ENCODE data around the gene RALGPS1.

The RALGPS1 gene

DNA sequence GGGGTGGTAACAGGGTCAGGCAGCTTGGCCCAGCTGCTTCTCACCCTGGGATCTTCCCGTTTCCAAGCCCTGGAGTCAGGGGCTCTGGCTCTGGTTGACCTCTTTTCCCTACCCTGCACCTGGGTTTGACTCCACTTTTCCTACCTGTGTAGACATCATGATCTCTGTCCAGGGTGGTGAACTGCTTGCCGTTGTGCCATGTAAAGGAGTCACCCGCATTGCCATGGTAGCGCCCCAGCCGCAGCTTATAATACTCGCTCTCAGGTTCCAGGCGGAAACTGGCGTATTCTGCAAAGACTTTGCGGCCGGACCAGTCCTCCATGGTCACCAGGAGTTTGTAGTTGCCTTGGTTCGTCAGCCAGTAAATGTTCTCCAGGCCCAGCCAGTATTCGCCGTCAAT is 176.9 kb downstream of the RALGPS1 start:
- H3K4me3 ChIP-seq (ENCODE audit: low read depth, low read length): no peak overlapping the region
- peaks cover 5% of the 10 kb centered on the region; the same call in 1 of the 2 replicates for H3K36me3 ChIP-seq (ENCODE audit: control insufficient read depth, insufficient read depth, low read length)
- H3K27me3 ChIP-seq (ENCODE audit: control insufficient read depth, insufficient read depth, low read length): no peaks in the 10 kb centered on the region
- no peaks in the 10 kb centered on the region for H3K9me3 ChIP-seq (ENCODE audit: control insufficient read depth, insufficient read depth, low read length)
- no peak overlapping the region for H3K27ac ChIP-seq (ENCODE audit: low read depth, low read length)
- no peaks in the 10 kb centered on the region for H3K4me1 ChIP-seq (ENCODE audit: control insufficient read depth, insufficient read depth, low read length)
- no peak overlapping the region for H3K9ac ChIP-seq (ENCODE audit: low read depth, low read length)

- no peaks in the 10 kb centered on the region for H3K9me3 ChIP-seq (ENCODE audit: control insufficient read depth, insufficient read depth, low read length)
- no peak overlapping the region for H3K4me3 ChIP-seq (ENCODE audit: low read depth, low read length)
- H3K27ac ChIP-seq (ENCODE audit: low read depth, low read length): no peak overlapping the region
- H3K9ac ChIP-seq (ENCODE audit: low read depth, low read length): no peak overlapping the region
- peaks cover 5% of the 10 kb centered on the region; the same call in 1 of the 2 replicates for H3K36me3 ChIP-seq (ENCODE audit: control insufficient read depth, insufficient read depth, low read length)
- H3K27me3 ChIP-seq (ENCODE audit: control insufficient read depth, insufficient read depth, low read length): no peaks in the 10 kb centered on the region
- no peaks in the 10 kb centered on the region for H3K4me1 ChIP-seq (ENCODE audit: control insufficient read depth, insufficient read depth, low read length)
Measured at GRCh38 chr9:127092041-127092608, 177.5 kb downstream of the RALGPS1 start.

DNA sequence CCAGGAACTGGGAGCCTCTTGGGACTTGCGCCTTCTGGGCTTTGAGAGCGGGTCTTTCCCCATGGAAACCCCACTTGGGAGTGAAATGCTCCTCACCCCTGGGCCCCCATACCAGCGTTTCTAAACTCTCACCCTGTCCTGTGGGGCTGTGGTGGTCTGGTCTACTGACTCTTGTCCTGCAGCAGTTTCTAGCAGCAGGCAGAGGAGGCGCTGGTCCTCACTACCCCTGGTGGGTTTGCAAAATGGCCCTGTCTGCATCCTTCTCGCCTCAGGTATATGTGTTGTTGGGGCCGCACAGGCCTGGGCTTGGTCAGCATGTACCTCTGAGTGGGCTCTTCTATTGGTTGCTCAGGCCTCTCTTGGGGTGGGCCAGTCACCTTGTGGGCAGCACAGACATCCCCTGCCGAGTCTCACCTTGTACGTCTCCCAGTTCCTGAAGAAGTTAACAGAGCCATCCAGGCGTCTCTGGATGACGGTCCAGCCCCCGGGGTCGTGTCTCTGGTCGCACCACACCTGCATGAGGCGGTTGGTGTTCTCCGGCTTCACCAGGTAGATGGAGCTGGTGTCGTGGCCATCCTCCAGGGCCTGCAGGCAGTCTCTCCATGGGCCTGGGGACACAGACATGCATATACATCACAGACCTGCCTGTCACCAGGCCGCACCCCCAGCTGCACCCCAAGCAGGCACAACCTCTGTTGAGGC is 178.9 kb downstream of the RALGPS1 start:
- Histone ChIP-seq H3K4me3 (ENCODE audit: low read depth, low read length) (no peak overlapping the region), H3K36me3 (ENCODE audit: control insufficient read depth, insufficient read depth, low read length) (peaks cover 2% of the 10 kb centered on the region; the same call in 1 of the 2 replicates), H3K4me1 (ENCODE audit: control insufficient read depth, insufficient read depth, low read length) (no peaks in the 10 kb centered on the region), H3K9ac (ENCODE audit: low read depth, low read length) (no peak overlapping the region), H3K27ac (ENCODE audit: low read depth, low read length) (no peak overlapping the region), H3K27me3 (ENCODE audit: control insufficient read depth, insufficient read depth, low read length) (no peaks in the 10 kb centered on the region), H3K9me3 (ENCODE audit: control insufficient read depth, insufficient read depth, low read length) (no peaks in the 10 kb centered on the region)

DNA sequence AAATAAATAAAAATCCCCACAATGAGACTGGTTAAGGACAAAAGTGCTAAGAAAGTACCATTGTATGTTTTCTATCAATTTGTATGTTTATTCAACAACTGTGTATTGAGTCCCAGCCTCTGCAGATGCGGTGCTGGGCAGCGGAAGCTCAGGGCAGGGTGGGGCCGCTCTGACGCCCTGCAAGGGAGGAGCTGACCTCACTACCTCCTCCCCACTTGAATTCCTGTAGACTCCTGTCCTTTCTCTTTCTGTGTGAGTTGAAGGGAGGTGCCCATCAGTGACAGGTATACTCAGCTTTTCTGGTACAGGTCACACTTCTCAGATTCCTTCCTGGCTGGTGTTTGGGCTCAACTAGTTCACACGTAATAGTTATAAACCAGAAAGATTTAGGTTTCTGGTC is 180.8 kb downstream of the RALGPS1 start:
- Histone ChIP-seq H3K9me3 (ENCODE audit: control insufficient read depth, insufficient read depth, low read length) (no peaks in the 10 kb centered on the region), H3K4me3 (ENCODE audit: low read depth, low read length) (no peak overlapping the region), H3K27me3 (ENCODE audit: control insufficient read depth, insufficient read depth, low read length) (no peaks in the 10 kb centered on the region), H3K27ac (ENCODE audit: low read depth, low read length) (no peak overlapping the region), H3K9ac (ENCODE audit: low read depth, low read length) (no peak overlapping the region), H3K36me3 (ENCODE audit: control insufficient read depth, insufficient read depth, low read length) (no peaks in the 10 kb centered on the region), H3K4me1 (ENCODE audit: control insufficient read depth, insufficient read depth, low read length) (no peaks in the 10 kb centered on the region)

DNA sequence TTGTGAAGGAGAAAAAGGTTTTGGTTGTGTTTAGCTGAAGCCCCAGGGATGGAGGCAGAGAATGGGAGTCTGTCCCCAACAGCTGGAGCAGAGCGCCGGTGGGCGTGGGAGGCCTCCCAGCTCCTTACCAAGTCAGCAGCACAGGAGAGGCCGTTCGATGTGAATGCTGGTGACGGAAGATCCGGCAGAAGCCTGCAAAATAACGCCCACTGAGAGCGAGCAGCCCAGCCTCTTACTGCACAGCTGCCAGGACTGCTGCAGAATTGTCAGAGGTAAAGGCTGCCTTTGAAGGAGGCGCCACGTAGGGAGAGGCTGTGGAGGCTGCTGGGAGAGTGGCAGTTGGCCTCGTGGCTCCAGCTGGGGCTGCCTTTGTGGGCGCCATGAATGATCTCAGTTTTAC is 181.6 kb downstream of the RALGPS1 start:
- H3K4me3 ChIP-seq (ENCODE audit: low read depth, low read length): no peak overlapping the region
- H3K27ac ChIP-seq (ENCODE audit: low read depth, low read length): no peak overlapping the region
- no peaks in the 10 kb centered on the region for H3K27me3 ChIP-seq (ENCODE audit: control insufficient read depth, insufficient read depth, low read length)
- H3K36me3 ChIP-seq (ENCODE audit: control insufficient read depth, insufficient read depth, low read length): no peaks in the 10 kb centered on the region
- no peaks in the 10 kb centered on the region for H3K4me1 ChIP-seq (ENCODE audit: control insufficient read depth, insufficient read depth, low read length)
- no peaks in the 10 kb centered on the region for H3K9me3 ChIP-seq (ENCODE audit: control insufficient read depth, insufficient read depth, low read length)
- H3K9ac ChIP-seq (ENCODE audit: low read depth, low read length): no peak overlapping the region

GRCh38 chr9:127097683-127098082 is 183.1 kb downstream of the RALGPS1 start:
- Histone ChIP-seq H3K27me3 (ENCODE audit: control insufficient read depth, insufficient read depth, low read length) (no peaks in the 10 kb centered on the region), H3K9me3 (ENCODE audit: control insufficient read depth, insufficient read depth, low read length) (no peaks in the 10 kb centered on the region), H3K4me3 (ENCODE audit: low read depth, low read length) (no peak overlapping the region), H3K4me1 (ENCODE audit: control insufficient read depth, insufficient read depth, low read length) (no peaks in the 10 kb centered on the region), H3K9ac (ENCODE audit: low read depth, low read length) (no peak overlapping the region), H3K36me3 (ENCODE audit: control insufficient read depth, insufficient read depth, low read length) (no peaks in the 10 kb centered on the region), H3K27ac (ENCODE audit: low read depth, low read length) (no peak overlapping the region)

DNA sequence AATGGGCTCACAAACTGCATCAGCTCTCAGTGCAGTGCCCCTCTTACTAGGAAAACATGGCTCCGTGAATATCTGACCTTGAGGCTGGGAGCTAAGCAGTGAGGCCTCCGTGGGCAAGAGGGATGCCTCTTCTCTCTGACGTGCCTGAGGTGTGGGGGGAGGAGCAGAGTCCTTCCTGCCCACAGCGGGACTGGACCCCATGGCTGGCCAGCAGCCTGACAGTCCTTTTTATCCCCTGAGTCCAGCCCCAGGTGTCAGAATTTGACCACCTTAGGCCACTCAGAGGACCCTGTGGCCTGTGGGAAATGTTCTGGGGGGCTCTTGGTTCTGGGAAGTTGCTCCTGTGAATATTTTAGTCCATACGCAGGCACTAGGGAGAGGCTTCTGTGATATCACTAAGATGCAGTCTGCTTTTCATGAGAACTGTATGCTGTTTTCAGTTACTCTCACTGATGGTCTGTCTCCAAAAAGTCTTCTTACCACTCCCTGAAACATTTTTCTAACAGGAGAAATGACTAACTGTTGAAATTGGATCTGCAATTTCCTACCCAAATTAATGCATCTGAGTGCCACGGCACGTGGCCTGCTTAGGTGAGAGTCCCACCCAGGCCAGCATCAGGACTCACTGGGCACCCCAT is 184.5 kb downstream of the RALGPS1 start:
- Histone ChIP-seq H3K4me1 (ENCODE audit: control insufficient read depth, insufficient read depth, low read length) (no peaks in the 10 kb centered on the region), H3K9ac (ENCODE audit: low read depth, low read length) (no peak overlapping the region), H3K4me3 (ENCODE audit: low read depth, low read length) (no peak overlapping the region), H3K27me3 (ENCODE audit: control insufficient read depth, insufficient read depth, low read length) (no peaks in the 10 kb centered on the region), H3K27ac (ENCODE audit: low read depth, low read length) (no peak overlapping the region), H3K9me3 (ENCODE audit: control insufficient read depth, insufficient read depth, low read length) (no peaks in the 10 kb centered on the region), H3K36me3 (ENCODE audit: control insufficient read depth, insufficient read depth, low read length) (no peaks in the 10 kb centered on the region)

- Histone ChIP-seq H3K4me3 (ENCODE audit: low read depth, low read length) (no peak overlapping the region), H3K27ac (ENCODE audit: low read depth, low read length) (no peak overlapping the region), H3K9ac (ENCODE audit: low read depth, low read length) (no peak overlapping the region), H3K27me3 (ENCODE audit: control insufficient read depth, insufficient read depth, low read length) (no peaks in the 10 kb centered on the region), H3K9me3 (ENCODE audit: control insufficient read depth, insufficient read depth, low read length) (no peaks in the 10 kb centered on the region), H3K4me1 (ENCODE audit: control insufficient read depth, insufficient read depth, low read length) (no peaks in the 10 kb centered on the region; the same call in 1 of the 2 replicates), H3K36me3 (ENCODE audit: control insufficient read depth, insufficient read depth, low read length) (no peaks in the 10 kb centered on the region)
Measured at GRCh38 chr9:127099664-127100063, 185.1 kb downstream of the RALGPS1 start.

GRCh38 chr9:127102176-127102575 is 187.6 kb downstream of the RALGPS1 start:
- H3K27ac ChIP-seq (ENCODE audit: low read depth, low read length): no peak overlapping the region
- H3K27me3 ChIP-seq (ENCODE audit: control insufficient read depth, insufficient read depth, low read length): no peaks in the 10 kb centered on the region
- H3K4me3 ChIP-seq (ENCODE audit: low read depth, low read length): no peak overlapping the region
- H3K4me1 ChIP-seq (ENCODE audit: control insufficient read depth, insufficient read depth, low read length): no peaks in the 10 kb centered on the region; the same call in 1 of the 2 replicates
- no peak overlapping the region for H3K9ac ChIP-seq (ENCODE audit: low read depth, low read length)
- peaks cover 9% of the 10 kb centered on the region; the same call in 1 of the 2 replicates for H3K36me3 ChIP-seq (ENCODE audit: control insufficient read depth, insufficient read depth, low read length)
- no peaks in the 10 kb centered on the region for H3K9me3 ChIP-seq (ENCODE audit: control insufficient read depth, insufficient read depth, low read length)

- Histone ChIP-seq H3K4me1 (ENCODE audit: control insufficient read depth, insufficient read depth, low read length) (no peaks in the 10 kb centered on the region; the same call in 1 of the 2 replicates), H3K36me3 (ENCODE audit: control insufficient read depth, insufficient read depth, low read length) (peaks cover 10% of the 10 kb centered on the region; the same call in 1 of the 2 replicates), H3K9me3 (ENCODE audit: control insufficient read depth, insufficient read depth, low read length) (no peaks in the 10 kb centered on the region), H3K27me3 (ENCODE audit: control insufficient read depth, insufficient read depth, low read length) (no peaks in the 10 kb centered on the region), H3K4me3 (ENCODE audit: low read depth, low read length) (no peak overlapping the region), H3K9ac (ENCODE audit: low read depth, low read length) (no peak overlapping the region), H3K27ac (ENCODE audit: low read depth, low read length) (no peak overlapping the region)
Measured at GRCh38 chr9:127102788-127103187, 188.2 kb downstream of the RALGPS1 start.
